Renal cortical epithelial cell (primary cell): ENCODE results near the gene RAD1. TPM values are rescaled to one million over a fixed set of nuclear protein-coding genes. Genes with fewer than 3 reads are reported as not detected.
A peak's percentile ranks its signal among the peaks of the same experiment; 100 is the strongest.

Source experiments
- DNase-seq: peaks from one replicate; pipeline ENCODE4 v3.0.0-alpha.2; 2011; ENCODE audit warnings: low read depth
- total RNA-seq: library from RNA; depleted of rRNA; stranded (reverse); fragments of >200 nt; gene quantifications from 2 replicates; pipeline ENCODE4 v1.2.3, GENCODE V29; 2014

Gene RAD1
- total RNA-seq, 1 donor from 2014 or later: 12.0 TPM

- DNase-seq: no peak
Measured at GRCh38 chr5:34916518-34916917, 1.2 kb upstream of the RAD1 start.

- no peak for DNase-seq
Measured at GRCh38 chr5:34915856-34916192, 520 bp upstream of the RAD1 start.

GRCh38 chr5:34914671-34915138 is 599 bp downstream of the RAD1 start:
- no peak for DNase-seq

GRCh38 chr5:34913072-34913471 is 2.2 kb downstream of the RAD1 start:
- no peak for DNase-seq

- DNase-seq: peak; percentile 13
Measured at GRCh38 chr5:34905564-34905963, 9.7 kb downstream of the RAD1 start.

GRCh38 chr5:34903260-34903659 is 12.0 kb downstream of the RAD1 start:
- no peak for DNase-seq

- DNase-seq: no peak
Measured at GRCh38 chr5:34900652-34901051, 14.7 kb downstream of the RAD1 start.

GRCh38 chr5:34899066-34899465 is 16.2 kb downstream of the RAD1 start:
- peak; percentile 19 for DNase-seq

GRCh38 chr5:34898258-34898895 is 16.9 kb downstream of the RAD1 start:
- DNase-seq: peak; percentile 68

- no peak for DNase-seq
Measured at GRCh38 chr5:34897646-34898045, 17.7 kb downstream of the RAD1 start.

- DNase-seq: no peak
Measured at GRCh38 chr5:34895641-34896419, 19.5 kb downstream of the RAD1 start.

GRCh38 chr5:34894716-34895115 is 20.6 kb downstream of the RAD1 start:
- DNase-seq: no peak

- DNase-seq: no peak
Measured at GRCh38 chr5:34892414-34892813, 22.9 kb downstream of the RAD1 start.

- DNase-seq: no peak
Measured at GRCh38 chr5:34891981-34892380, 23.3 kb downstream of the RAD1 start.

GRCh38 chr5:34889394-34889793 is 25.9 kb downstream of the RAD1 start:
- DNase-seq: no peak

- DNase-seq: peak; percentile 62
Measured at GRCh38 chr5:34886392-34887119, 28.7 kb downstream of the RAD1 start.

- DNase-seq: no peak
Measured at GRCh38 chr5:34881246-34881645, 34.1 kb downstream of the RAD1 start.

GRCh38 chr5:34876275-34876674 is 39.0 kb downstream of the RAD1 start:
- no peak for DNase-seq

GRCh38 chr5:34870382-34870781 is 44.9 kb downstream of the RAD1 start:
- no peak for DNase-seq

- no peak for DNase-seq
Measured at GRCh38 chr5:34869256-34869655, 46.0 kb downstream of the RAD1 start.

GRCh38 chr5:34868791-34869190 is 46.5 kb downstream of the RAD1 start:
- DNase-seq: no peak

GRCh38 chr5:34867660-34868059 is 47.6 kb downstream of the RAD1 start:
- DNase-seq: no peak

GRCh38 chr5:34866989-34867471 is 48.3 kb downstream of the RAD1 start:
- DNase-seq: peak; percentile 6
